ENCODE results near the gene IHH.

- no peak for TF ChIP-seq ZBTB21 (CRISPR knock-in tag; IDR thresholded peaks at IDR 0.05; ENCODE audit: borderline replicate concordance)
- TF ChIP-seq, protein P1, sequence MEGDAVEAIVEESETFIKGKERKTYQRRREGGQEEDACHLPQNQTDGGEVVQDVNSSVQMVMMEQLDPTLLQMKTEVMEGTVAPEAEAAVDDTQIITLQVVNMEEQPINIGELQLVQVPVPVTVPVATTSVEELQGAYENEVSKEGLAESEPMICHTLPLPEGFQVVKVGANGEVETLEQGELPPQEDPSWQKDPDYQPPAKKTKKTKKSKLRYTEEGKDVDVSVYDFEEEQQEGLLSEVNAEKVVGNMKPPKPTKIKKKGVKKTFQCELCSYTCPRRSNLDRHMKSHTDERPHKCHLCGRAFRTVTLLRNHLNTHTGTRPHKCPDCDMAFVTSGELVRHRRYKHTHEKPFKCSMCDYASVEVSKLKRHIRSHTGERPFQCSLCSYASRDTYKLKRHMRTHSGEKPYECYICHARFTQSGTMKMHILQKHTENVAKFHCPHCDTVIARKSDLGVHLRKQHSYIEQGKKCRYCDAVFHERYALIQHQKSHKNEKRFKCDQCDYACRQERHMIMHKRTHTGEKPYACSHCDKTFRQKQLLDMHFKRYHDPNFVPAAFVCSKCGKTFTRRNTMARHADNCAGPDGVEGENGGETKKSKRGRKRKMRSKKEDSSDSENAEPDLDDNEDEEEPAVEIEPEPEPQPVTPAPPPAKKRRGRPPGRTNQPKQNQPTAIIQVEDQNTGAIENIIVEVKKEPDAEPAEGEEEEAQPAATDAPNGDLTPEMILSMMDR (IDR thresholded peaks at IDR 0.05), result no peak
Observed at GRCh38 chr2:219022616-219023015, 38.1 kb downstream of the IHH start.
